Effector memory CD8-positive, alpha-beta T cell (primary cell): ENCODE data around the gene AREG.

Experiments
- ATAC-seq: fragments of 150-1000 bp; cut with Tn5 transposase; replicated peaks from 2 replicates; pipeline ENCODE4 v1.10.0; 2021; ENCODE audit warnings: mild to moderate bottlenecking, moderate library complexity
- DNase-seq, 3 experiments: peaks; one replicate each; pipeline ENCODE4 v3.0.0; 2021
- H3K27ac Mint-ChIP-seq, 2 donors: one replicate each; pipeline ENCODE4 v1.8.0; 2022; ENCODE audit warnings: mild to moderate bottlenecking in 2 of 2, mixed read lengths in 2 of 2, moderate library complexity in 2 of 2
- H3K27me3 Mint-ChIP-seq, 2 donors: one replicate each; pipeline ENCODE4 v1.8.0; 2022; ENCODE audit warnings: mixed read lengths in 2 of 2
- H3K36me3 Mint-ChIP-seq: one replicate; pipeline ENCODE4 v1.8.0; 2022; ENCODE audit warnings: mild to moderate bottlenecking, moderate library complexity, mixed read lengths; ENCODE audit not compliant: insufficient read depth
- H3K4me1 Mint-ChIP-seq, 2 donors: one replicate each; pipeline ENCODE4 v1.8.0; 2022; ENCODE audit warnings: low read depth in 2 of 2, mixed read lengths in 2 of 2
- H3K4me3 Mint-ChIP-seq, 2 donors: one replicate each; pipeline ENCODE4 v1.8.0; 2022; ENCODE audit warnings: mild to moderate bottlenecking in 2 of 2, mixed read lengths in 2 of 2, moderate library complexity in 2 of 2
- H3K9me3 Mint-ChIP-seq, 2 donors: one replicate each; pipeline ENCODE4 v1.8.0; 2022; ENCODE audit warnings: mixed read lengths in 2 of 2

AREG gene

GRCh38 chr4:74481891-74482609, 37.1 kb downstream of the AREG start:
- Mint-ChIP-seq H3K4me3 (no peak overlapping the region), H3K9me3 (no peaks in the 10 kb centered on the region), H3K36me3 (no peaks in the 10 kb centered on the region), H3K4me1 (no peaks in the 10 kb centered on the region), H3K27me3 (peaks cover 10 to 27% of the 10 kb centered on the region in 2 donors), H3K27ac (no peak overlapping the region)
- ATAC-seq (no peak), DNase-seq (no peak)

GRCh38 chr4:74483226-74483911, 38.4 kb downstream of the AREG start:
- ATAC-seq (no peak), DNase-seq (no peak)
- Mint-ChIP-seq H3K9me3 (no peaks in the 10 kb centered on the region), H3K4me1 (no peaks in the 10 kb centered on the region), H3K27ac (no peak overlapping the region), H3K27me3 (peaks cover 10 to 27% of the 10 kb centered on the region in 2 donors), H3K4me3 (no peak overlapping the region), H3K36me3 (no peaks in the 10 kb centered on the region)

GRCh38 chr4:74486905-74487304, 42.0 kb downstream of the AREG start:
- H3K36me3 Mint-ChIP-seq: no peaks in the 10 kb centered on the region
- DNase-seq: no peak
- ATAC-seq: no peak
- H3K9me3 Mint-ChIP-seq: no peaks in the 10 kb centered on the region
- H3K27ac Mint-ChIP-seq: no peak overlapping the region
- no peaks in the 10 kb centered on the region for H3K4me1 Mint-ChIP-seq
- no peak overlapping the region for H3K4me3 Mint-ChIP-seq
- H3K27me3 Mint-ChIP-seq: peaks cover 17 to 21% of the 10 kb centered on the region in 2 donors

GRCh38 chr4:74487771-74488170, 42.8 kb downstream of the AREG start:
- ATAC-seq (no peak), DNase-seq (no peak)
- no peaks in the 10 kb centered on the region for H3K36me3 Mint-ChIP-seq
- no peak overlapping the region for H3K4me3 Mint-ChIP-seq
- no peaks in the 10 kb centered on the region for H3K4me1 Mint-ChIP-seq
- H3K27ac Mint-ChIP-seq: no peak overlapping the region
- no peaks in the 10 kb centered on the region for H3K9me3 Mint-ChIP-seq
- peaks cover 17 to 21% of the 10 kb centered on the region in 2 donors for H3K27me3 Mint-ChIP-seq

GRCh38 chr4:74490736-74491135, 45.8 kb downstream of the AREG start:
- Mint-ChIP-seq H3K27me3 (peaks cover 0 to 7% of the 10 kb centered on the region in 2 donors), H3K36me3 (no peaks in the 10 kb centered on the region), H3K4me1 (no peaks in the 10 kb centered on the region), H3K9me3 (no peaks in the 10 kb centered on the region), H3K4me3 (no peak overlapping the region), H3K27ac (no peak overlapping the region)
- ATAC-seq (no peak), DNase-seq (no peak)

- no peak for ATAC-seq
- Mint-ChIP-seq H3K27ac (no peak overlapping the region), H3K27me3 (peaks cover 31 to 39% of the 10 kb centered on the region in 2 donors), H3K4me1 (no peaks in the 10 kb centered on the region), H3K36me3 (no peaks in the 10 kb centered on the region), H3K4me3 (no peak overlapping the region), H3K9me3 (no peaks in the 10 kb centered on the region)
- no peak for DNase-seq
Measured at GRCh38 chr4:74499986-74500781, 55.2 kb downstream of the AREG start.

GRCh38 chr4:74501579-74501978, 56.6 kb downstream of the AREG start:
- no peaks in the 10 kb centered on the region for H3K9me3 Mint-ChIP-seq
- ATAC-seq (no peak), DNase-seq (no peak)
- no peak overlapping the region for H3K27ac Mint-ChIP-seq
- H3K4me3 Mint-ChIP-seq: no peak overlapping the region
- H3K36me3 Mint-ChIP-seq: no peaks in the 10 kb centered on the region
- H3K27me3 Mint-ChIP-seq: peaks cover 35 to 41% of the 10 kb centered on the region in 2 donors
- no peaks in the 10 kb centered on the region for H3K4me1 Mint-ChIP-seq

GRCh38 chr4:74503580-74503979, 58.6 kb downstream of the AREG start:
- Mint-ChIP-seq H3K27me3 (peaks cover 38 to 48% of the 10 kb centered on the region in 2 donors), H3K36me3 (no peaks in the 10 kb centered on the region), H3K4me3 (no peak overlapping the region), H3K4me1 (no peaks in the 10 kb centered on the region), H3K9me3 (no peaks in the 10 kb centered on the region), H3K27ac (no peak overlapping the region)
- ATAC-seq: no peak
- no peak for DNase-seq

- ATAC-seq: no peak
- H3K36me3 Mint-ChIP-seq: no peaks in the 10 kb centered on the region
- no peaks in the 10 kb centered on the region for H3K9me3 Mint-ChIP-seq
Measured at GRCh38 chr4:74504212-74504611, 59.3 kb downstream of the AREG start.

More at GRCh38 chr4:74504212-74504611, 59.3 kb downstream of the AREG start:
- H3K27ac Mint-ChIP-seq: no peak overlapping the region
- no peak overlapping the region for H3K4me3 Mint-ChIP-seq
- H3K27me3 Mint-ChIP-seq: peaks cover 35 to 47% of the 10 kb centered on the region in 2 donors
- DNase-seq: no peak
- no peaks in the 10 kb centered on the region for H3K4me1 Mint-ChIP-seq
